Ishikawa (cell line): ENCODE results near the gene NPC1.

Experiments
- CEBPB ChIP-seq: IDR thresholded peaks from 2 replicates; pipeline ENCODE4 v1.6.1; 2012
- CREB1 ChIP-seq: IDR thresholded peaks from 2 replicates; pipeline ENCODE4 v1.6.1; 2012; ENCODE audit warnings: low read depth
- EGR1 ChIP-seq: IDR thresholded peaks from 2 replicates; pipeline ENCODE4 v1.6.1; 2012
- EP300 ChIP-seq: IDR thresholded peaks from 2 replicates; pipeline ENCODE4 v1.6.1; 2012; ENCODE audit warnings: borderline replicate concordance
- FOXM1 ChIP-seq: IDR thresholded peaks from 2 replicates; pipeline ENCODE4 v1.6.1; 2012; ENCODE audit warnings: low read depth, borderline replicate concordance
- NFIC ChIP-seq: IDR thresholded peaks from 2 replicates; pipeline ENCODE4 v1.6.1; 2012
- RAD21 ChIP-seq: IDR thresholded peaks from 2 replicates; pipeline ENCODE4 v1.6.1; 2012; ENCODE audit warnings: low read depth
- REST ChIP-seq: IDR thresholded peaks from 2 replicates; pipeline ENCODE4 v1.6.1; 2012; ENCODE audit warnings: low read depth, mild to moderate bottlenecking
- TAF1 ChIP-seq: IDR thresholded peaks from 2 replicates; pipeline ENCODE4 v1.6.1; 2012; ENCODE audit warnings: low read depth, mild to moderate bottlenecking
- TCF12 ChIP-seq: IDR thresholded peaks from 2 replicates; pipeline ENCODE4 v1.6.1; 2012; ENCODE audit warnings: low read depth
- TEAD4 ChIP-seq: IDR thresholded peaks from 2 replicates; pipeline ENCODE4 v1.6.1; 2012
- USF1 ChIP-seq: IDR thresholded peaks from 2 replicates; pipeline ENCODE4 v1.6.1; 2012
- YY1 ChIP-seq: IDR thresholded peaks from 2 replicates; pipeline ENCODE4 v1.6.1; 2012; ENCODE audit warnings: low read depth
- ZBTB7A ChIP-seq: IDR thresholded peaks from 2 replicates; pipeline ENCODE4 v1.6.1; 2012; ENCODE audit warnings: low read depth
- TF ChIP-seq, protein P1 (sequence below): IDR thresholded peaks from 2 replicates; pipeline ENCODE4 v1.6.1; 2012

Gene NPC1

DNA sequence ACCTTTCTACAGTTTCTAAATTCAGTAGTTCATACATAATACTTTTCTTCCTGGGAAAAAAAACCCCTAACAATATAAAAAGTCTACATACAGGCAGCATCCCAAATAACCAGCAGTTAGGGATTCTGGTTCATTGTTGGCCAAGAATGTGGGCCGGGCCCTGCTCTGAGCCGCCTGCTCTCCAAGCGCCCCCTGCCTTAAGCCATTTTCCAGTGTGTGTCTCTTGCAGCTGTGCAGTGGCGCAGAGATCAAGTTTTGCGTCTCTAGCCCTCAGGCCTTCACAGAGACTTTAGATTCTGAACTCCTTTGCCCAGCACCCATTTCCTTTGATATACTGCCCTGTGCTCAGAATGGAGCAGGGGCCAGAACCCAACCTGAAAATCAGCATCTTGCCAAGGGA lies 50.1 kb downstream of the NPC1 start:
- TF ChIP-seq EGR1 (no peak), REST (no peak), TEAD4 (no peak), RAD21 (no peak), CEBPB (no peak), FOXM1 (no peak), USF1 (no peak), TCF12 (no peak), YY1 (no peak), EP300 (no peak), CREB1 (no peak), TAF1 (no peak)
- TF ChIP-seq, protein P1, sequence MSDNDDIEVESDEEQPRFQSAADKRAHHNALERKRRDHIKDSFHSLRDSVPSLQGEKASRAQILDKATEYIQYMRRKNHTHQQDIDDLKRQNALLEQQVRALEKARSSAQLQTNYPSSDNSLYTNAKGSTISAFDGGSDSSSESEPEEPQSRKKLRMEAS, result no peak

DNA sequence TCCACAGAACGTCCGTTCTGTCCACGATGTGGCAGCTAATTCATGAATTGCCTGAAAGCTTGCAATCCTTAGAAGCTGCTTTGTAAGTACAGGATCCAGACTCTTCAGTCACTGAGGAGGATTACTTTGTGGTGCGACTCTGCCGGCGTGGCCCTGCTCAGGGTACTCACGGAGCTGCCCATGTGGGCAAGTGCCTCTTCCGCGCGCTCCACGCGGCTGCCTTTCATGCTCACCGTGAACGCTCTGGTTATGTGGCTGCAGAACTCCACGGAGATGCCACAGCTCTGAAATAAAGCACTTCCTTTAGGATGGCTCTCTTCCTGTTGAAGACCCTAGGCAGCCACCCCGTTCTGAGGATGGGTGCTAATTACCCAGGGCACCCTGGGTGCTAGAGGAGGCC lies 52.0 kb downstream of the NPC1 start:
- TF ChIP-seq YY1 (no peak), TCF12 (no peak), TAF1 (no peak), NFIC (no peak), TEAD4 (no peak), USF1 (no peak), EGR1 (no peak), FOXM1 (no peak), EP300 (no peak), ZBTB7A (no peak), REST (no peak), RAD21 (no peak), CREB1 (no peak), CEBPB (no peak)
- TF ChIP-seq, protein P1, result no peak

DNA sequence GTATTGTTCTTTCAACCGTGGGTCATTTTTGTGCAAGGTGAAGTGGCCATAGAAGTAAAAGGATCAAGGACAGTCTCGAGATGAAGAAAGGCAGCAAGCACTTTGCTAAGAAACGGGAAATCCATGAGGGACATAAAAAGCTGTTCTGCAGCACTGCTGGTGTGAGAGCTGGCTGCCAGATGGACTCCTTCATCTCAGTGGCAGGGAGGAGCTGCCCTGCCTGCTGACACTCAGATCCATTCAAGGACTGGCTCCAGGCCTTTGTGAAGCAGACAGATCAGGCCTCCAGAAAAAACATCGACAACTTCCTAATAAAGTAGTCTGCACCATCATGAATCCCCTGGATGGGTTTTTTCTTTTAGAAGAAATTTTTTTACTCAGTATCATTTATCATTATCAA lies 53.5 kb downstream of the NPC1 start:
- TF ChIP-seq ZBTB7A (no peak), REST (no peak), EGR1 (no peak), RAD21 (no peak), USF1 (no peak), EP300 (no peak), CREB1 (no peak), TCF12 (no peak), TEAD4 (no peak), NFIC (no peak), YY1 (no peak), CEBPB (no peak)
- TF ChIP-seq, protein P1, result no peak

DNA sequence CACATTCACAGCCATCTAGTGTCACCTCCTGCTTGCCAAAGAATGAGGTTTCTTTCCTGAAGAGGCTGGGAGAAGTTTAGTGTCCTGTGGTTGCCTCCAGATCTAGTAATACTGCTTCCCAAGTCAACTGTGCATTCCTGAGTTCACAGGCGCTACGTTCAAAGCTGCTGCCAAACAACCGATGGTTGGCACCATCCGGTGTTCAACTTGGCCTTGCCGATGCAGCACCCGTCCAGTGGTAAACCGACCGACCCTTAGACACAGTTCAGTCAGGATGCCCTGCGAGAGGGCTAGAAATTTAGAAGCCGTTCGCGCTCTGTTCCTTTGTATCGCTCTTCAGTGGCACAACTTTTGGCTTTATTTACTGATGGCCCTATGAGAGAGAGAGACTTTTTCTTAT lies 54.4 kb downstream of the NPC1 start:
- no peak for TF ChIP-seq USF1
- TF ChIP-seq, protein P1, result no peak
- TF ChIP-seq TCF12, result no peak
- no peak for TF ChIP-seq YY1
- TF ChIP-seq ZBTB7A, result no peak
- TF ChIP-seq EGR1, result no peak
- no peak for TF ChIP-seq REST
- no peak for TF ChIP-seq CEBPB
- no peak for TF ChIP-seq TAF1
- no peak for TF ChIP-seq EP300
- TF ChIP-seq TEAD4, result no peak
